Measurements from ENCODE around the gene SAFB2.

Gene SAFB2

GRCh38 chr19:5607318-5608275, 15.0 kb downstream of the SAFB2 start:
- H3K27ac ChIP-seq: no peak overlapping the region
- TF ChIP-seq, protein P1, sequence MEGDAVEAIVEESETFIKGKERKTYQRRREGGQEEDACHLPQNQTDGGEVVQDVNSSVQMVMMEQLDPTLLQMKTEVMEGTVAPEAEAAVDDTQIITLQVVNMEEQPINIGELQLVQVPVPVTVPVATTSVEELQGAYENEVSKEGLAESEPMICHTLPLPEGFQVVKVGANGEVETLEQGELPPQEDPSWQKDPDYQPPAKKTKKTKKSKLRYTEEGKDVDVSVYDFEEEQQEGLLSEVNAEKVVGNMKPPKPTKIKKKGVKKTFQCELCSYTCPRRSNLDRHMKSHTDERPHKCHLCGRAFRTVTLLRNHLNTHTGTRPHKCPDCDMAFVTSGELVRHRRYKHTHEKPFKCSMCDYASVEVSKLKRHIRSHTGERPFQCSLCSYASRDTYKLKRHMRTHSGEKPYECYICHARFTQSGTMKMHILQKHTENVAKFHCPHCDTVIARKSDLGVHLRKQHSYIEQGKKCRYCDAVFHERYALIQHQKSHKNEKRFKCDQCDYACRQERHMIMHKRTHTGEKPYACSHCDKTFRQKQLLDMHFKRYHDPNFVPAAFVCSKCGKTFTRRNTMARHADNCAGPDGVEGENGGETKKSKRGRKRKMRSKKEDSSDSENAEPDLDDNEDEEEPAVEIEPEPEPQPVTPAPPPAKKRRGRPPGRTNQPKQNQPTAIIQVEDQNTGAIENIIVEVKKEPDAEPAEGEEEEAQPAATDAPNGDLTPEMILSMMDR (conservative IDR thresholded peaks at IDR 0.05): no peak
- TF ChIP-seq ZFX (IDR thresholded peaks at IDR 0.05): no peak

DNA sequence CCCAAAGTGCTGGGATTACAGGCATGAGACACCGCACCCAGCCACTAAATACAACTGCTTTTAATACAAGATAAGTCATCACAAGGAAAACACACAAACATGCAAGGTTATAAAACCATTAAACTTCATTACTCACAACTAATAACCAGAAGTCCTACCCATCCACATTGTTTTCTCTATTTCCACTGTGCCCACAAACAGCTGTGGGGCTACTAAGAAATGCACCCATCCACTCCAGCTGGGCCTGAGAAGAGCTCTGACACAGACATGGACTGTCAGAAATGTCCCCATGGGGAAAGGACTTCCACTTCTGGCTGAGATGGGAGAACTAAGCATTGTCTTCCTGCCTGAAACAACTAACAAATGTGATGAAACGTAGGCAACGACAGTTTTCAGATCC, 17.2 kb downstream of the SAFB2 start:
- no peak for TF ChIP-seq ZFX (IDR thresholded peaks at IDR 0.05)
- TF ChIP-seq, protein P1 (conservative IDR thresholded peaks at IDR 0.05): no peak
- no peak overlapping the region for H3K27ac ChIP-seq

- TF ChIP-seq, protein P1 (conservative IDR thresholded peaks at IDR 0.05): no peak
- TF ChIP-seq ZFX (IDR thresholded peaks at IDR 0.05): no peak
These were observed 18.9 kb downstream of the SAFB2 start for GRCh38 chr19:5603626-5604025.

DNA sequence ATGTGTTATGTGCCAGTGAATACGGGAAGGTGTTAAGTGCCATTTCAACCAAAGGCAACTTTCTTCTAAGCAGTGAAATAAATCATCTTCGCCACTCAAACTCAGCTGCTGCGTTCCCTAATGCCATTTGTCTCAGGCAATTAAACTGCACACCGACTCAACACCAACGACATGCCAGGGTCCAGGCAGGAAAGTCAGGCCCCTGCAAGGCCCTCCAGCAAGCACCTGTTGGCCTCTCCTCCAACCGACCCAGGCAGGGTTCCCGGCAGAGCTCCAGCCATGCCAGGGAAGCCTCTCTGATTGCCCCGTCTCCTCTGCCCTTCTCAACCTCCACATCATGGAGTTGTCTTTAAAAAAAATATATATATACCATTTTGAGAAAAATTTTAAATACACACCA, 21.8 kb downstream of the SAFB2 start:
- TF ChIP-seq, protein P1 (conservative IDR thresholded peaks at IDR 0.05): no peak
- no peak for TF ChIP-seq ZFX (IDR thresholded peaks at IDR 0.05)
- no peak overlapping the region for H3K27ac ChIP-seq

More at GRCh38 chr19:5603626-5604025, 18.9 kb downstream of the SAFB2 start:
- H3K27ac ChIP-seq: no peak overlapping the region

DNA sequence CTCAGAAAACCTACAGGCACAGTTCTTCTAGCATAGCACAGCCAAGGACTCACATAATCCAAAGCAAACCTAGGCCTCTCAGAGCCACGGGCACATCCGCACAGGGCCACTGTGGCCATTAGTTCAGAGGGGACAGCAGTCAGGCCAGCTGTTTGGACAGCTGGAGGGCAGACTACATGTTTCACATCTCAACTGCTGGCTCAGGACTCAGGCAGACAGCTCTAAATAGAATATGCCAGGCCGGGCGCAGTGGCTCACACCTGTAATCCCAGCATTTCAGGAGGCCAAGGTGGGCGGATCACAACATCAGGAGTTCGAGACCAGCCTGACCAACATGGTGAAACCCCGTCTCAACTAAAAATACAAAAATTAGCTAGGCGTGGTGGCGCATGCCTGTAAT, 26.8 kb downstream of the SAFB2 start:
- TF ChIP-seq ZFX (IDR thresholded peaks at IDR 0.05): no peak
- TF ChIP-seq, protein P1 (conservative IDR thresholded peaks at IDR 0.05): no peak
- H3K27ac ChIP-seq: no peak overlapping the region

GRCh38 chr19:5595129-5595528, 27.4 kb downstream of the SAFB2 start:
- TF ChIP-seq ZFX (IDR thresholded peaks at IDR 0.05): no peak
- TF ChIP-seq, protein P1 (conservative IDR thresholded peaks at IDR 0.05): no peak
- H3K27ac ChIP-seq: no peak overlapping the region

DNA sequence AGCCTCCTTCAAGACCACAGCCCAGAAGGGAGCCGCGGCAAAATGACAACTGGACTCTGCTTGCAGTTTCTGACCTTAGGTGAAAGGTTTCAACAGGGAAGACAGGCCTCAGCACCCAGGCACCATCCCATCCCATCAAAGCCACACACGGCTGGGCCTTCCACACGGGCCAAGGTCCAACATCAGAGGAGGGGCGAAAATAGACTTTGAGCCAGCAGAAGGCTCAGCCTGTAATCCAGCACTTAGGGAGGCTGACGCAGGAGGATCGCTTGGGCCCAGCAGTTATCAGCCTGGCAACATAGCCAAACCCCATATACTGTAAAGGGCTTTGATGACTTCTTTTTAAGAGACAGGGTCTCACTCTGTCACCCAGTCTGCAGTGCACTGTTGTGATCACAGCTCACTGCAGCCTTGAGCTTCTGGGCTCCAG, 28.0 kb downstream of the SAFB2 start:
- H3K27ac ChIP-seq: no peak overlapping the region
- no peak for TF ChIP-seq ZFX (IDR thresholded peaks at IDR 0.05)
- TF ChIP-seq, protein P1 (conservative IDR thresholded peaks at IDR 0.05): no peak

Measured in C4-2B (cell line).